GM19467 (cell line): ENCODE results near the gene CHAT.

Experiments used
- ATAC-seq: cut with Tn5 transposase; IDR thresholded peaks from one replicate; pipeline ENCODE4 v1.9.1; 2021; ENCODE audit warnings: mild to moderate bottlenecking, moderate library complexity; ENCODE audit not compliant: unreplicated experiment

Gene CHAT

GRCh38 chr10:49651039-49651835 lies 37.4 kb downstream of the CHAT start:
- ATAC-seq: no peak

- no peak for ATAC-seq
These were observed 38.1 kb downstream of the CHAT start for GRCh38 chr10:49651917-49652316.

GRCh38 chr10:49652421-49653272 lies 38.8 kb downstream of the CHAT start:
- ATAC-seq: no peak

- no peak for ATAC-seq
These were observed 39.6 kb downstream of the CHAT start for GRCh38 chr10:49653273-49653929.

- ATAC-seq: no peak
These were observed 40.3 kb downstream of the CHAT start for GRCh38 chr10:49654036-49654693.

- ATAC-seq: no peak
These were observed 41.3 kb downstream of the CHAT start for GRCh38 chr10:49655099-49655498.

- no peak for ATAC-seq
These were observed 43.1 kb downstream of the CHAT start for GRCh38 chr10:49656845-49657493.

GRCh38 chr10:49657606-49658005 lies 43.8 kb downstream of the CHAT start:
- no peak for ATAC-seq

- no peak for ATAC-seq
These were observed 47.5 kb downstream of the CHAT start for GRCh38 chr10:49661140-49661856.

- no peak for ATAC-seq
These were observed 48.5 kb downstream of the CHAT start for GRCh38 chr10:49662169-49662830.

GRCh38 chr10:49663596-49663995 lies 49.8 kb downstream of the CHAT start:
- no peak for ATAC-seq

GRCh38 chr10:49664006-49664841 lies 50.4 kb downstream of the CHAT start:
- no peak for ATAC-seq

GRCh38 chr10:49664842-49665355 lies 51.1 kb downstream of the CHAT start:
- no peak for ATAC-seq

- ATAC-seq: no peak
These were observed 52.3 kb downstream of the CHAT start for GRCh38 chr10:49666054-49666615.

- ATAC-seq: no peak
These were observed 52.8 kb downstream of the CHAT start for GRCh38 chr10:49666685-49667084.

- ATAC-seq: no peak
These were observed 54.2 kb downstream of the CHAT start for GRCh38 chr10:49667991-49668390.

- ATAC-seq: no peak
These were observed 54.8 kb downstream of the CHAT start for GRCh38 chr10:49668684-49669083.
